Eye (tissue), 1 donor: Measurements from ENCODE around the gene ANKRD50.

ENCODE experiments used
- DNase-seq: peaks from one replicate; pipeline ENCODE4 v3.0.0-alpha.2; 2015

The ANKRD50 gene, protein sequence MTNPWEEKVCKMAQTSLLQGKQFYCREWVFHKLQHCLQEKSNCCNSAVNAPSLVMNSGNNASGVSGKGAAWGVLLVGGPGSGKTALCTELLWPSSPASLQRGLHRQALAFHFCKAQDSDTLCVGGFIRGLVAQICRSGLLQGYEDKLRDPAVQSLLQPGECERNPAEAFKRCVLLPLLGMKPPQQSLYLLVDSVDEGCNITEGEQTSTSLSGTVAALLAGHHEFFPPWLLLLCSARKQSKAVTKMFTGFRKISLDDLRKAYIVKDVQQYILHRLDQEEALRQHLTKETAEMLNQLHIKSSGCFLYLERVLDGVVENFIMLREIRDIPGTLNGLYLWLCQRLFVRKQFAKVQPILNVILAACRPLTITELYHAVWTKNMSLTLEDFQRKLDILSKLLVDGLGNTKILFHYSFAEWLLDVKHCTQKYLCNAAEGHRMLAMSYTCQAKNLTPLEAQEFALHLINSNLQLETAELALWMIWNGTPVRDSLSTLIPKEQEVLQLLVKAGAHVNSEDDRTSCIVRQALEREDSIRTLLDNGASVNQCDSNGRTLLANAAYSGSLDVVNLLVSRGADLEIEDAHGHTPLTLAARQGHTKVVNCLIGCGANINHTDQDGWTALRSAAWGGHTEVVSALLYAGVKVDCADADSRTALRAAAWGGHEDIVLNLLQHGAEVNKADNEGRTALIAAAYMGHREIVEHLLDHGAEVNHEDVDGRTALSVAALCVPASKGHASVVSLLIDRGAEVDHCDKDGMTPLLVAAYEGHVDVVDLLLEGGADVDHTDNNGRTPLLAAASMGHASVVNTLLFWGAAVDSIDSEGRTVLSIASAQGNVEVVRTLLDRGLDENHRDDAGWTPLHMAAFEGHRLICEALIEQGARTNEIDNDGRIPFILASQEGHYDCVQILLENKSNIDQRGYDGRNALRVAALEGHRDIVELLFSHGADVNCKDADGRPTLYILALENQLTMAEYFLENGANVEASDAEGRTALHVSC (N-terminal part only)

DNA sequence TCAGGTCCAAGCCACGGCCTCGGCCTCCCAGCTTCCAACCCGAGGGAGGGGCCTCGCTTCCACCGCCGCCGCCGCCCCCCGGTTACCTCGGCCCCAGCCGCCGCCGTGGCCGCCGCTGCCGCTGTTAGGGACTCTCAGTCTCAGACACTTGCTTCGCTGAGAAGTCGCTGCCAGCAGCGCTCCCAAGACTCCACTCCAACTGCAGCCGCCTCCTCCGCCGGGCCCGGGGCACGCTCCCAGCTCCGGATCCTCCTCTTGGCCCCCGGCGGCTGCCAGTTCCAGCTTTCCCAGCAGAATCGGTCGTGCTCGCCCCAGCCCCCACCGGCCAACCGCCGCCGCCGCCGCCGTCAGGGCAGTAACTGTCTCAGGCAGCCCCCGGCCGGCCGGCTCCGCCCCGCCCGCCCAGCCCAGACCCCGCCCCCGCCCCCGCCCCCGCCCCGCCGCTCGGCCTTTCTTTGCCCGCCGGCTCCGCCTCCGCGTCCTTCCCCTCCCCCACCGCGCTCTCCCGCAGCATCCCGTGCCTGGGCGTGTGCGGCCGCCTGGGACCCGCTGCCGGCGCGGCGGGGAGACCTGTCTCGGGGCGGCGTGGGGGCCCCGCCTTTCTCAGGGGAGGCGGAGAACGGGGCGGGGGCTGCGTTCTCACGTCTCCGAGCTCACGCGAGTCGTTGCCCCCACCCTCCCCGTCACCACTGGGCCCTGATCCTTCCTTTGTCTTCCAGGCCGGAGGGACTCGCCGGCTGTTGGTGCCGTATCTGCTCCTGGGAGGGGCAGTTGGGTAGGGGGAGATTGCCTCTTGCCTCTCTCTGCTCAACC is at the start of gene ANKRD50:
TSS of gene ANKRD50 (minus strand) at position 361 of the 813 bp plus-strand sequence. CDS start 2,221 bp downstream, outside the sequence.
- peak; percentile 98 for DNase-seq

GRCh38 chr4:124757126-124757525 is 44.6 kb upstream of the ANKRD50 start:
- no peak for DNase-seq

DNA sequence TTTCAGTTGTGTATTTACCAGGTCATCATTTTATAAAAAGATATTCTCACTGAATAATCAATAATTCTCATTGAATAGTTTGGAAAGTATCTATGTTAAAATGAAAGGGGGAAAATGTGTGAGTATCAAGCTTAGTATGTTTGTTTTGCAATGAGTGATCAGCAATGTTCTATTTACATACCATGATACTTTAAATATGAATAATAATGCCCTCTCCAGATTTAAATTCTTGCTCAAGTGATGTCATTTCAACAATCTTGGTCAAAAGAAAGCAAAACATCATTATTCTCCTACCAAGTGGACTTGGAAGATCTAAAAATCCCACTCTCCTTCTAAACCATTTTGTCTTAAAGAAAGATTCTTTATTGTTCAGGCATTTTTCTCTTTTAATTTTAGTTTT is 42.1 kb upstream of the ANKRD50 start:
- DNase-seq = no peak

- no peak for DNase-seq
These were observed 41.5 kb upstream of the ANKRD50 start for GRCh38 chr4:124753941-124754581.

- DNase-seq = no peak
These were observed 36.9 kb upstream of the ANKRD50 start for GRCh38 chr4:124749421-124749820.

DNA sequence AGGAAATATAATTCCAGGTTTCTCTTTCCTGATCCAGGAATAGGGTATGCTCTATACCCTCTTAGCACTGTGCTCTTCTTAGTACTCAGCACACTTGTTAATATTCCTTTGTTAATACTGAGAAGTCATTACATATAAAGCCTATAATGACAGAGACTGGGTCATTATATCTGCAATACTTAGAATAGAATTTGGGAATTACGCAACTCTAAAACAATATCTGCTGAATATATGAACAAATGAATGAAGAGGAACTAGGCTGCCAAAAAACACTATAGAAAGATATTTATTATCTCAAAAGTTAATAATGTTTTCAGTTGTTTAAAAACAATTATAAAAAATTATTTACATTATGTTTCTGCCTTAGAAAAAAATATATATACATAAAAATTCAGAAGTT is 36.4 kb upstream of the ANKRD50 start:
- no peak for DNase-seq

DNA sequence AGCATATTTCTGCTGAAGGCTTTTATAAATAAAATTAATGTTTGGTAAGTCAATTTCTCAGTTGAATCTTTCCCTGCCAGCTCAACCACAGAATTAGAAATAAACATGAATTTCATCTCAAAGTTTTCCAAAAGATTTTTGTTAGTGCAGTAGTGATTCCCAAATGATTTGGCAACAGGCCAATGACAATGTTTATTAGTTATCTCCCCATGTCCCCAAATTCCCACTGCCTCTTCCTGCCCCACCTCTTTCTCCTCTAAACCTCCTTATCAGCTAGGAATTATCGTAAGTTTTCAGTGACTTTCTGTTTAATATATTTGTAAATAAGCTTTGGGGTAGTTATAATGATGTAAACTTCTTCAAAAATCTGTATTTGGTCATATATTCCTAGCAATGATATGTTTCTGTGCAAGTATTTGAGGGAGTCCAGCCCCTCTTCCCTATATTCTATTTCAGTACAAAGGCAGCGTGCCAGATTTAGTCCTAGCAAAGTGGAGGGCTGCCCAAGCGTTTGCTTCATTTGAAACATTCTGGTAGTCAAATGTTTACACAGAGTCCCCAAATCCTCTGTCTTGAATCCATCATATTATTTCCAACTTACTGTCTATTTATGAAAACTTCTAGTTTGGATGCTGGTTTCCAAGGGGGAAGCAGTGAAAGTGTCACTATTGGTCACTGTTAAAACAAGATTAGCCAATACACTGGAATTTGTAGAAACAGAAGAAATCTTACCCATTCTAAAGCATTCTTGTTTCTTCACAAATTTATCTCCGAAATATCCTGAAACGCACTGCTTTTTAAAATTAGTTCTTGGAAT is 33.7 kb upstream of the ANKRD50 start:
- DNase-seq = peak; percentile 38

- no peak for DNase-seq
These were observed 31.2 kb upstream of the ANKRD50 start for GRCh38 chr4:124743711-124744110.

- no peak for DNase-seq
These were observed 28.0 kb upstream of the ANKRD50 start for GRCh38 chr4:124740501-124740900.

DNA sequence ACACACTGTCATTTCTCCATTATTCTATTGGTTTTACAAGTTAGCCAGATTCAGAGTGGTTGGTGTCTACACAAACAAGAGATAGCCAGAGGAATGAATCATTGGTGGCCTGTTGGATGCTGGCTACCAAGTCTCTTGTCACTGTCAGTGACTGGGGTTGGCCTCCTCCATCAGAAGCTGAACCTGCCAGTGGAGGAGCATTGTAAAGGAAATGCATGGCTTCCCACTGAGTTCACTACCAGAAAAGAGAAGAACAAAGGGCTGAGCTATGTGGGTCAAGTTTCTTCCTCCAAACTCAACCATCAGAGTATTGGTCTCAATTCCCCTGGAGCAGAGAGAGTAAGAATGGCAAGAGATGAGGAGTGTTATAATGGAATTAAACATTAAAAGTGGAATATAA is 26.5 kb upstream of the ANKRD50 start:
- no peak for DNase-seq

GRCh38 chr4:124737619-124738018 is 25.1 kb upstream of the ANKRD50 start:
- no peak for DNase-seq

DNA sequence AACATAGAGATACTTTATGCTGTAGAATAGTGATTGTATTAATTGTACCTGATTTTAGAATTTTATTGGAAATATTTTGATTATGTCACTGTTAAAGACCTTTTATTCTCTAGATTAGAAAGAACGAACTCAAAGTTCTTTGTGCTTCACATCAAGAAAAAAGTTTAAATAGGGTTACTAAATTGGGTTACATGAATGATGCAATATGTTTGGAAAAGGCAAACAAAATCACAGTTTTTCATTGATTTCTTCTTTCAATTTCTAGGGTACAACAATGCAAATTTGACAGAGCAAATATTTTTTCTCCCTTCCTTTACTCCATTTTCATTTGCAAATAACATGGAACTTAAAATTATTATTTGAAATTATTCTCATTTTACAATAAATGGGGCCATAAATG is 24.0 kb upstream of the ANKRD50 start:
- DNase-seq = no peak

DNA sequence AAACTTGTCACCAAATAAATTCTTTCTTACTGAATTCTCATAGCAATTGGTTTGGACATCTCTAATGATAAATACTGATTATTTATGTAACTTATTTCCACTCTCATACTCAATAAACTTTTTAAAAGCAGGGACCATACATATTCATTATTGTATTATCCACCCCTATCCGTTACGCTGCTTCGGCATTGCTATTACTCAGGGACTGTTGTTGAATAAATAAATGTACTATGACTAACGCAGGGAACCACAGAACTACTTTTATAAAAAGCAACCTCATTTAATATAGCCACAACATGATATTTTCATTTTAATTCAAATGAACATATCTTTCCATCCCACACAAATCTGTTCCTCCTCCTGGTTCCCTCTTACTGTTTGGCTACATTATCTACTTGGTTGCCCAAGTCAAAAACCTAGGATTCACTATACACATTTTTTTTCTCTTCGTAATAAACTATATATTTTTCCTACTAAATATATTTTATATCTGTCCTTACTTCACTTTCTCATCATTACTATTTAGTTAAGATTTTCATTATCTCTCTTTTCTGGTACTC is 14.9 kb upstream of the ANKRD50 start:
- DNase-seq = no peak

DNA sequence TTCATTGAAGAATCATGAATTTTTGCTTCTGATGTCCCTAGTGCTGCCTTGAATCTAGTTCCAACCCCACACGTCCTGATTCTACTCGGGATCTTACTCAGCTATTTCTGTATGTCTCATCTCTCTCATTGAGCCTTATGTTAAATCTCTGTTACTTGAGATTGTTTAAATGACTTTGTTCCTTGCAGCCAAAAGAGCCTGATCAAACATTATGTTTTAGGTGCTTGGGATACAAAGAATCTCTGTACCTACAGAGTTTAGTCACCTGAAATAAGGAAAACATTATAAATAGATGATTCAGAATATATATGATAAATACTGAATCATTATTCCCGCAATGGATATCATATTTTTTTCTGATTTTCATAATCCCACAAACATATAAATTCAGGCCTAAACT is 13.7 kb upstream of the ANKRD50 start:
- no peak for DNase-seq

GRCh38 chr4:124722071-124722470 is 9.5 kb upstream of the ANKRD50 start:
- no peak for DNase-seq

DNA sequence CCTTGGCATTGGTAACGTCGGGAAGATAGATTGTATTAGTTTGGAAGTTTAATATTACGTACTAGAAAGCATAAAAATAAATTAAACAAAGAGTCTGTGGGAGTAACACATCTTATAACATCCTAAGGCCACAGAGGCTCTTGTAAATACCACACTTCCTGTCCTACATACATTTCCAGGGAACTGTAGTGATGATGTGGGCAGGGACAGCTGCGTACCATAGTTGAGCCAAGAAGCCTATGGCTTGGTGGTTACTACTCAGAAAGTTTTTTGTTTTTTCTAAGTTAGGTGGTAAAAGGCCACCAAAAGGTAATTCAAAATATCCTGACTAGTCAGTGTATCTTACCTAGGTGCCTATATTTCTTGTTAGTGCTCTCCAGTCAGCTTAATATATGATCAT is 4.6 kb upstream of the ANKRD50 start:
- DNase-seq = no peak

DNA sequence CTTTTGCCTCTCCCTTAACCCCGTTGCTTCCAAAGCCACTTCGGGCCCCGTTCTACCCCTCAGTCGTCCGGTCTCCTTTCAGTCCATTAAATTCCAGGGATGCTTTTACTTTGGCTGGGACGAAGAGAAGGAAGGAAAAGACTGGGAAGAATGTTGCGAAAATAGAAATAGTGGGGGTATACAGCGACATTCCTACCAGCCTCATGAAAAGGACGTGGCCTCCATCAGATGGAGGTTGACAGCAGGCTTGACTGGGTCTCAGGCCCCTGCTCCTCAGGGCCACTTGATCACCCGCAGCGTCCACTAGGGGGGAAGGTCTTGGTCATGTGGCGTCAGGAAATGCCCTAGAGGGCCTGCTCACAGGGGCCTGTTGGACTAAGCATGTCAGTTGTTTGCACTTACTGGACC is 657 bp upstream of the ANKRD50 start:
- DNase-seq = no peak

GRCh38 chr4:124711471-124712371 is 811 bp downstream of the ANKRD50 start:
- peak; percentile 89 for DNase-seq

DNA sequence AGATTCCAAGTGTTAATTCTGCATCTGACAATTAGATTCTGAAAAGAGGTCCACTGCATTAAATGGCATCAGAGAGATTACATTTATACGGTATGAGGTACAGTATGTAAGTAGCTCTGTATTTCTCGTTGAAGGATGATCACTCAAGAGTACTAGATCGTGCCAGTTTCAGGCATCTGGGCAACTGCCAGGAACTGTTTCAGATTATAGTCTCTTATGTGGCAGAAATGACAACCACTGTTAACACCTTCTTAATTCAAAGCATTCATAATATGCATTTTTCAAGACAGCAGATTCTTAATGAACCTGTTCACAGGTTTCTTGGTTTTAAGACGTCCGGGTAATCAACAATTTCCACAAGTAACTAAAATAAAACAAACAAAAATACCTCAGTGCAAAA is 1.6 kb downstream of the ANKRD50 start:
- DNase-seq = peak; percentile 45
